ENCODE results near the gene KHDC1L.
"Not testable (repeated sequence)": the region's sequence is repeated elsewhere in the genome, so short reads cannot be mapped to it uniquely, and the experiment has no call there.

Gene KHDC1L, protein sequence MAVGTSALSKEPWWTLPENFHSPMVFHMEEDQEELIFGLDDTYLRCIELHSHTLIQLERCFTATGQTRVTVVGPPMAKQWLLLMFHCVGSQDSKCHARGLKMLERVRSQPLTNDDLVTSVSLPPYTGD

DNA sequence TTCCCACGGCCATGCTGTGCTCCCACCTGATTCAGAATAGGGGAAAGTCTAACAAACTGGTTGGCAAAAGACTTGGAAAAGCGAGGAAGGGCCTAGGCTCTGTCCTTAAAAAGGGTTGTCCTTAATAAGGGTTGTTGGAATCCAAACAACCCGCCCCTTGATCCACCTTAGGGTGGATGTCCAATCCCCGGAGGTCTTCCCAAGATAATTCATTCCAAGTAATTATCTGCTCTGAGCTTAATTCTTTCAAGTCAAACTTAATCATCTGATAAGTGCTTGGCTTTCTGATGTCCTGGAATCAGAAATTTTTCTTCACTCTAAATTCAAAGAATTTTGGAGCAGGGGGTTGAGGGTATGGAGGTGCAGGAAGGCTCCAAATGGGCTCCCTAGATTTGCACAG lies at the start of gene KHDC1L:
Gene KHDC1L (minus strand): TSS at position 101 of the 400 bp plus-strand sequence. CDS start 88 bp downstream, at position 13.
- TF ChIP-seq, protein P1, sequence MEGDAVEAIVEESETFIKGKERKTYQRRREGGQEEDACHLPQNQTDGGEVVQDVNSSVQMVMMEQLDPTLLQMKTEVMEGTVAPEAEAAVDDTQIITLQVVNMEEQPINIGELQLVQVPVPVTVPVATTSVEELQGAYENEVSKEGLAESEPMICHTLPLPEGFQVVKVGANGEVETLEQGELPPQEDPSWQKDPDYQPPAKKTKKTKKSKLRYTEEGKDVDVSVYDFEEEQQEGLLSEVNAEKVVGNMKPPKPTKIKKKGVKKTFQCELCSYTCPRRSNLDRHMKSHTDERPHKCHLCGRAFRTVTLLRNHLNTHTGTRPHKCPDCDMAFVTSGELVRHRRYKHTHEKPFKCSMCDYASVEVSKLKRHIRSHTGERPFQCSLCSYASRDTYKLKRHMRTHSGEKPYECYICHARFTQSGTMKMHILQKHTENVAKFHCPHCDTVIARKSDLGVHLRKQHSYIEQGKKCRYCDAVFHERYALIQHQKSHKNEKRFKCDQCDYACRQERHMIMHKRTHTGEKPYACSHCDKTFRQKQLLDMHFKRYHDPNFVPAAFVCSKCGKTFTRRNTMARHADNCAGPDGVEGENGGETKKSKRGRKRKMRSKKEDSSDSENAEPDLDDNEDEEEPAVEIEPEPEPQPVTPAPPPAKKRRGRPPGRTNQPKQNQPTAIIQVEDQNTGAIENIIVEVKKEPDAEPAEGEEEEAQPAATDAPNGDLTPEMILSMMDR (IDR thresholded peaks at IDR 0.05; ENCODE audit: insufficient read depth, low read length, missing control alignments), result no peak
- ChIA-PET POLR2A (no interaction called here), CTCF (no interaction called here)

DNA sequence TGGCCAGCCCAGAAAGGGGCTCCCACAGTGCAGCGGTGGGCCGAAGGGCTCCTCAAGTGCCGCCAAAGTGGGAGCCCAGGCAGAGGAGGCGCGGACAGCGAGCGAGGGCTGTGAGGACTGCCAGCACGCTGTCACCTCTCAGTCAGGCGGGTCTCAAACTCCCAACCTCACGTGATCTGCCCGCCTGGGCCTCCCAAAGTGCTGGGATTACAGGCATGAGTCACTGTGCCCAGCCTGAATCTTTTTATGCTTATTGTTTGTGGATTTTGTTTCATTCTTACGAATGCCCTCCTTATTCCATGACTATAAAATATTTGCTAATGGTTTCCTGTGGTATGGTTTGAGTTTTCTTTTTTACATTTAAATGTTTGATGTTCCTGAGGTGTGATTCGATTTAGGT lies 44.0 kb upstream of the KHDC1L start:
- DNase-seq (ENCODE audit: low read depth, low spot score); CTCF ChIA-PET; POLR2A ChIA-PET; H3K4me3 ChIP-seq (ENCODE audit: low read depth, low read length): not testable (repeated sequence)

More for the DNA sequence above, at the start of gene KHDC1L:
- DNase-seq (ENCODE audit: low read depth, low spot score), result no peak
- no peak within 1 kb of the TSS for H3K4me3 ChIP-seq (ENCODE audit: low read depth, low read length)

DNA sequence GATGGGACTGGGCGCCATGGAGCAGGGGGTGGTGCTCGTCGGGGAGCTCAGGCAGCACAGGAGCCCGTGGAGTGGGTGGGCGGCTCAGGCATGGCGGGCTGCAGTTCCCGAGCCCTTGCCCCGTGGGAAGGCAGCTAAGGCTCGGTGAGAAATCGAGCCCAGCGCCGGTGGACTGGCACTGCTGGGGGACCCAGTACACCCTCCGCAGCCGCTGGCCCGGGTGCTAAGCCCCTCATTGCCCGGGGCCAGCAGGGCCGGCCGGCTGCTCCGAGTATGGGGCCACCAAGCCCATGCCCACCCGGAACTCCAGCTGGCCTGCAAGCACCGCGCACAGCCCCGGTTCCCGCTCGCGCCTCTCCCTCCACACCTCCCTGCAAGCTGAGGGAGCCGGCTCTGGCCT lies 43.6 kb upstream of the KHDC1L start:
- DNase-seq (ENCODE audit: low read depth, low spot score); POLR2A ChIA-PET; H3K4me3 ChIP-seq (ENCODE audit: low read depth, low read length): not testable (repeated sequence)
- CTCF ChIA-PET, result interaction anchor here (1.3 kb wide), 1 partner anchor 17 kb away, joined by 4 read pairs; no protein-coding TSS in a partner anchor

DNA sequence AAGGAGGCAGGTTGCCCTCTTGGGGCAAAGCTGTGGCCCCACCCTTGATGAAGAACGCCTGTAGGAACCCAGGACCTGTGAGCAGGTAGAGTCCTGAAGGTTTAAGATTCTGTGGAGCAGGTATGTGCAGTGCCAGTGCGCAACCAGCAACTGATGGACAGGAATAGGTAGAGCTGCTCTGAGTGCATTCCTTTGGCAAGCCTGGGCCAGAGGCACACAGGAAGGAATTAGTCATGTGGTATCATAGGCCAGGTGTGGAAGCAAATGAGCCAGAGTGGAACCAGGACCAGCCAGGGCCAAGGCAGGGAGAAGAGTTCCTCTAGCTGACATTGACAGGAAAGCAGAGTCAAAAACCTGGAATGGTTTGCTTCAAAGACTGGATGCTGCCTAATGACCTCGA lies 39.1 kb upstream of the KHDC1L start:
- H3K4me3 ChIP-seq (ENCODE audit: low read depth, low read length), result no peak overlapping the region
- ChIA-PET CTCF (interaction anchor here (1.5 kb wide), 1 partner anchor 21 kb away, joined by 5 read pairs; no protein-coding TSS in a partner anchor), POLR2A (interaction anchor here (0.7 kb wide), 1 partner anchor 10 kb away, joined by 3 read pairs; no protein-coding TSS in a partner anchor)
- TF ChIP-seq, protein P1 (IDR thresholded peaks at IDR 0.05; ENCODE audit: insufficient read depth, low read length, missing control alignments), result no peak
- no peak for DNase-seq (ENCODE audit: low read depth, low spot score)

DNA sequence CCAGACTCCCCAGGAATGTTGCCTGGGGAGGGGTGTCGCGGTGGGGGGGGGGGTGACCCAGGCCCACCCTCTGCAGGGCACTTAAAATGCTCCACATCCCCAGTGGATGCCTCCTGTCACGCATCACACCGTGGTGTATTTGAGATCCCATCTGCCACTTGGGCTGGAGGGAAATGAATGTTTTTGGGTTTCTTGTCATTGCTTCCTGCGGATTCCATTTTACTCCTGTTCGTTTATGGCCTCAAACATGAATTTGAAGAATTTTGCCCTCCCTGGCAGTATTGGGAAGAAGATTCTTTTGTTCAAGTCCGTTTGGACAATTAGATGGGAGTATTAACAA lies 38.2 kb upstream of the KHDC1L start:
- POLR2A ChIA-PET, result interaction anchor here (0.7 kb wide), 1 partner anchor 11 kb away, joined by 3 read pairs; no protein-coding TSS in a partner anchor
- peak overlapping the region; percentile 74 for H3K4me3 ChIP-seq (ENCODE audit: low read depth, low read length)
- TF ChIP-seq, protein P1 (IDR thresholded peaks at IDR 0.05; ENCODE audit: insufficient read depth, low read length, missing control alignments), result no peak

DNA sequence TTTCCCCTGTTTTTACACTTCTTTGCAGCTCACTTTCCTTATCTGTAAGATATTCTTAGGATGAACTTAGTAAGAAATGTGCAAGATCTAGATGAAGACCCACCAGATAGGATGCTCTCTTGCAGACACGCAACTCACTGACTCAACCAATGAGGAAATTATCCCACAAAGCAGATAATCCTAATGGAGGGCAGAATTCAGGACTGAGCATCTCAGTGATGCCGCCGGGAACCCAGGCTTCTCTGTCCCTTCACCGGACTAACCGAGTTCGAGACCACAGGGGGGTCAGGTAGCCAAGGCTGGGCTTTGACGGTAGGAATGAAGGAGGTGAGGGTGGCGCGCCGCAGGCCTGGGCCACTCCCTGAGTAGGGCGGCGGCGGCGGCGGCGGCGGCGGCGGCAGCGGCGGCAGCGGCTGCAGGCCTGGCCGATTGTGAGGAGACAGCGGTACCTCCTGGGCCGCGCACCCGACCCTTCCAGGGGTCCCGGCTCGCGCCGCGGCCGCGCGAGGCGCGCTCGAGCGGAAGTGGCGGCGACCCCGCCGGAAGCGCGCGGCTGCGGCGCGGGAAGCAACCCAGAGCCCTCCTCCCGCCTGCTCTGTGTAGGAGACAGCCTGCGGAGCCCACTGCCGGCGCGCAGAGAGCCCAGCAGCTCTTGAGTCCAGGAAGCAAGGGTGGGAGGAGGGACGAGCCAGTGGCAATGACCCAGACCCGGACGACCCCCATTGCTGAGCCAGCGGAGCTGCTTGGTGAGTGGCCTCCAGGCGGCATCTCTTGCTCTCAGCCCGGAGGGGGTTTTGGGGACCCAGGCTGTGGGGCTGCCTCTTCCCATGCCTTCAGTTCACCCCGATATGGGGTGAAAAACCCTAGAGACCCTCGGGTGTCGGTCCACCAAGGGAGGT lies 37.6 kb upstream of the KHDC1L start, which contains the start of gene KHDC1:
Gene KHDC1 (minus strand): TSS at position 526 of the 899 bp plus-strand sequence. CDS start 20,679 bp downstream, outside the sequence.
- POLR2A ChIA-PET, result no interaction called here
- peak; percentile 9 for DNase-seq (ENCODE audit: low read depth, low spot score)
- TF ChIP-seq, protein P1 (IDR thresholded peaks at IDR 0.05; ENCODE audit: insufficient read depth, low read length, missing control alignments), result no peak
- H3K4me3 ChIP-seq (ENCODE audit: low read depth, low read length), result peak within 1 kb of the TSS; percentile 74
- CTCF ChIA-PET, result interaction anchor here (1.0 kb wide), 1 partner anchor 23 kb away, joined by 3 read pairs; no protein-coding TSS in a partner anchor

More for the DNA sequence above, 38.2 kb upstream of the KHDC1L start:
- no peak for DNase-seq (ENCODE audit: low read depth, low spot score)
- CTCF ChIA-PET, result no interaction called here

DNA sequence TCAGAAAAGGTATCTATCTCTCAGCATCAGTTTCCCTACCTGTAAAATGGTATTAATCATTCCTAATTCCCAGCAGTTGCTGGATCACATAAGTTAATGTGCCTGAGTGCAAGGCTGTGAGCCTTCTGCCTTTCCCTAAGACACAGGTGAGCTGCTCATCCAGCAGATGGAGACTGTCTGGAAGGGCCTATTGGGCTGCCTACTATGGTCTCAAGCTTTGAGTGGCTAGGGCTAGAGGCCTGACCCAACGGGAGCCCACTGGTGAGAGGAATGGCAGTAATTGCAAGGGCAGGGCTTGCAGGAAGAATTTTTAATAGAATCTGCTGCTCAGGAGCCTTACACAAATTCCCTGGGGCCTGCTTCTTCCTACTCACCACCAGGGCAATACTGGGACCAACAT lies 33.4 kb upstream of the KHDC1L start:
- POLR2A ChIA-PET, result no interaction called here
- TF ChIP-seq, protein P1 (IDR thresholded peaks at IDR 0.05; ENCODE audit: insufficient read depth, low read length, missing control alignments), result no peak
- CTCF ChIA-PET, result interaction anchor here (0.8 to 0.9 kb wide), 2 partner anchors 27 to 68 kb away, joined by 3 read pairs; no protein-coding TSS in a partner anchor
- no peak for DNase-seq (ENCODE audit: low read depth, low spot score)
- no peak overlapping the region for H3K4me3 ChIP-seq (ENCODE audit: low read depth, low read length)

DNA sequence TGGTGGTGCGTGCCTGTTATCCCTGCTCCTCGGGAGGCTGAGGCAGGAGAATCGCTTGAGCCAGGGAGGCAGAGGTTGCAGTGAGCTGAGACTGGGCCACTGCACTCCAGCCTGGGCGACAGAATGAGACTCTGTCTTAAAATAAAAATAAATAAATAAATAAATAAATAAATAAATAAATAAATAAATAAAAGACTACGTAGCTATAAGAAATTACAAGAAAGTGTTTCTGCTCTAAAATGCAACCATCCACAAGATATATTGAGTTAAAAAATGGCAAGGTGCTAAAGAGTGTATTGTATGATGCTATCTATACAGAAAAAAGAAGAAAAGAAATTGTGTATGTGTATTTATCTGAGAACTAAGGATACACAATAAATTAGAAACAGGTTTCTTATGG lies 29.0 kb upstream of the KHDC1L start:
- CTCF ChIA-PET; POLR2A ChIA-PET; DNase-seq (ENCODE audit: low read depth, low spot score); H3K4me3 ChIP-seq (ENCODE audit: low read depth, low read length): not testable (repeated sequence)

Measured in AG04449 (cell line).